GM19467 (cell line): ENCODE data around the gene TMEM212.
A peak's percentile ranks its signal among the peaks of the same experiment; 100 is the strongest.

Experiments used
- ATAC-seq: cut with Tn5 transposase; IDR thresholded peaks from one replicate; pipeline ENCODE4 v1.9.1; 2021; ENCODE audit warnings: mild to moderate bottlenecking, moderate library complexity; ENCODE audit not compliant: unreplicated experiment

The TMEM212 gene

GRCh38 chr3:171842864-171843518 is at the start of gene TMEM212:
TMEM212 (plus strand) TSS chr3:171843349; CDS start chr3:171843384, 35 bp downstream.
- ATAC-seq = no peak

- ATAC-seq = peak; percentile 18
Observed at GRCh38 chr3:171796625-171797264, 46.4 kb upstream of the TMEM212 start.

GRCh38 chr3:171797265-171797679 is 45.9 kb upstream of the TMEM212 start:
- peak; percentile 58 for ATAC-seq

GRCh38 chr3:171797873-171798272 is 45.3 kb upstream of the TMEM212 start:
- no peak for ATAC-seq

- ATAC-seq = no peak
Observed at GRCh38 chr3:171799501-171799900, 43.6 kb upstream of the TMEM212 start.

GRCh38 chr3:171801738-171802589 is 41.2 kb upstream of the TMEM212 start:
- ATAC-seq = peak; percentile 14

GRCh38 chr3:171802590-171802956 is 40.6 kb upstream of the TMEM212 start:
- ATAC-seq = peak; percentile 40

- no peak for ATAC-seq
Observed at GRCh38 chr3:171803044-171803443, 40.1 kb upstream of the TMEM212 start.

GRCh38 chr3:171804618-171805389 is 38.3 kb upstream of the TMEM212 start:
- no peak for ATAC-seq

GRCh38 chr3:171805687-171806086 is 37.5 kb upstream of the TMEM212 start:
- ATAC-seq = no peak

- no peak for ATAC-seq
Observed at GRCh38 chr3:171806200-171807128, 36.7 kb upstream of the TMEM212 start.

- no peak for ATAC-seq
Observed at GRCh38 chr3:171807129-171807675, 35.9 kb upstream of the TMEM212 start.

- ATAC-seq = no peak
Observed at GRCh38 chr3:171807806-171808205, 35.3 kb upstream of the TMEM212 start.

GRCh38 chr3:171809611-171809860 is 33.6 kb upstream of the TMEM212 start:
- ATAC-seq = peak; percentile 27

- ATAC-seq = peak; percentile 51
Observed at GRCh38 chr3:171809861-171810628, 33.1 kb upstream of the TMEM212 start, which contains the start of gene PLD1. PLD1 (minus strand) TSS chr3:171810483; CDS start chr3:171738051, 72,432 bp downstream.

GRCh38 chr3:171810629-171811294 is 32.4 kb upstream of the TMEM212 start:
- no peak for ATAC-seq

- ATAC-seq = no peak
Observed at GRCh38 chr3:171811295-171811912, 31.7 kb upstream of the TMEM212 start.

- ATAC-seq = no peak
Observed at GRCh38 chr3:171811913-171812335, 31.2 kb upstream of the TMEM212 start.
